GM18868 (cell line): ENCODE results near the gene OLA1.

Experiments used
- ATAC-seq: cut with Tn5 transposase; IDR thresholded peaks from one replicate; pipeline ENCODE4 v1.9.1; 2021; ENCODE audit warnings: mild to moderate bottlenecking, moderate library complexity; ENCODE audit not compliant: unreplicated experiment

OLA1 gene

DNA sequence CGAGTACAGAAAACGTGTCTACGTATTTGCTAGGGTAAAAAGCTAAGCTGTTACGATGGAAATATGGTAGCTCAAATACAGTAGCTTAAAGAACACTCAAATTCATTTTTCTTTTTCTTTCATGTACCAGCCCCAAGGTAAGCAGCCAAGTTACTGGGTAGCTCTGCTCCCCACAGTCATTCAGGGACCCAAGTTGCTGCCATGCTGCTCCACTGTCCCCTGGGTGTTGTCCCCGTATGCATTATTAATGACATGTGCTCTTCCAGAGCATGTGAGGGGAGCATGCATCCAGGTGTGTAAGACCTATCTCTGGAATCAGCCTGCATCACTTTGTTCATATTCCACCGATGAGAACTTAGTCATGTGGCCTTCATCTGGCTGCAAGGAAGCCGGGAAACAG is 178.1 kb downstream of the OLA1 start:
- ATAC-seq, result no peak

- no peak for ATAC-seq
Measured at GRCh38 chr2:174067815-174068214, 180.5 kb downstream of the OLA1 start.

DNA sequence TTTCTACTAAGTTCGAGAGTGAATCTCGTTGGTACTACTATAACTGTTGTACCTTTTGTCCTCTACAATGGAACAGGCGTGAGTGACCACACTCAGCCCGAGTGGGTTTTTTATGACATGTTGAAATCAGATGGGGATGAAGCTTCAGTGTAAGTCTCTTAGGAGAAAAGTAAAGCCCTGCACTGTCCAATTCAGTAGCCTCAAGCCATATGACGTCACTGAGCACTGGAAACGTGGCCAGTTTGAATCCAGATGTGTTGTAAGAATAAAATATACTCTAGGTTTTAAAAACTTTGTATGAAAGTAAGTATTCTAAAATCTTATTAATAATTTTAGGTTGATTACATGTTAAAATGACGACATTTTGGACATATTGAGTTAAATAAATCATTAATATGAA is 181.5 kb downstream of the OLA1 start:
- no peak for ATAC-seq

GRCh38 chr2:174063492-174064092 is 184.7 kb downstream of the OLA1 start:
- ATAC-seq, result no peak

DNA sequence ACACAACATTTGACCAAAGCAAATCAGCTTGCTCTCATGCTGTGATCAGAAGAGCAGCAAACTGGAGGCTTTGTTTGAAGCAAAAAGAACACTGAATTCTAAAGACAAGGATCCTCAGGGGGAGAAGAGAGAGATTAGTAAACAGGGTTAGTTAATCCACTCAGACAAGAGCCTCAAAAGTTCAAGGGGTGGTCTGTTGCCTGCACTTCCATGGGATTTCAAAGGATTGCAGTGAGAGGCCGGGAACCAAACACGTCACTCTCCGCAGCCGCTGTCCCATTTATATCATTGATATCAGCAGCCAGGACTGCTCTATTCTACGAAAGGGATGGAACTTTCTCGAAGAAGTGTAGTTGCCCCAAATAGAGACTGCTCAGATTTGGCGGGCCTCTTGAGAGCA is 185.4 kb downstream of the OLA1 start:
- no peak for ATAC-seq

DNA sequence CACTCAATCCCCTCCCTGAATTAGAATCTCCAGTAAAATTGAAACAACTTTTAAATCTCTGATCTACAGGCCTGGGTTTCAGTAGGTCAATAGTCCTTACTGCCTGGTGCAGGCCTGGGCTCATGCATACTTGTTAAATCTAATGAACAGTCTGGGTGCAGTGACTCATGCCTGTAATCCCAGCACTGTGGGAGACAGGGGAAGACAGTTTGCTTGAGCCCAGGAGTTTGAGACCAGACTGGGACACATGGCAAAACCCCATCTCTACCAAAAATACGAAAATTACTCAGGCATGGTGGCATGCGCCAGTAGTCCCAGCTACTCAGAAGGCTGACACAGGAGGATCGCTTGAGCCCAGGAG is 188.5 kb downstream of the OLA1 start:
- ATAC-seq, result no peak

DNA sequence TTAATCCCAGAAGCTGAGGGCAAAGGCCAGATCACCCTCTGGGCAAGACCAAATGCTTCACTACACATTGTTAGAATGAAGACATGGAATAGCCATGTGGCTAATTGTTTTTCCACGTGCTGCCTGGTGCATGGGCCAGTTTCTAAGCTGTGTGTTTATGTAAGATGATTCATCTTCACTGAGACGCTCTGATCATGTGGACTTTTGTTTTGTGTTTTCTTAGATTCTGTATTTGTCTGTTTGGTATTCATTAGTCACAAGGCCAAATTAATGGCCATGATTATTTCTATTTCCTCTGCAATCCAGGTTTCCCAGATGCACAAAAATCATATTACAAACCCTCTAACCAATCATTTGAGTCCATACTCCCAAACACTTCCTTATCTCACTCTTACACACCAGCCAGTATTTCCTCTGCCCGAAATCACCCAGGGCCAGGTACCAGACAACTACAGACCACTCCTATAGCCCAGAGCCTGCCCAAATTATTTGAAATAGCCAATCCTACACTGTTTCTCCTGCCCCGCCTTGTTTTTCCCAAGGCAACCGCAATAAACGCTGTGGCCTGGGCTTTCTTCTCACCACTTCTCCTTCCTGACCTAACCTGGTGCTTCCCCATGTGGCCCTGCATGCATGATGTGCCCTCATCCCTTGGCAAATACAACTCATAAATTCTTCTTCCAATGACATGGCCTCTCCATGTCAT is 189.0 kb downstream of the OLA1 start:
- no peak for ATAC-seq

GRCh38 chr2:174058456-174058855 is 189.9 kb downstream of the OLA1 start:
- ATAC-seq, result no peak

DNA sequence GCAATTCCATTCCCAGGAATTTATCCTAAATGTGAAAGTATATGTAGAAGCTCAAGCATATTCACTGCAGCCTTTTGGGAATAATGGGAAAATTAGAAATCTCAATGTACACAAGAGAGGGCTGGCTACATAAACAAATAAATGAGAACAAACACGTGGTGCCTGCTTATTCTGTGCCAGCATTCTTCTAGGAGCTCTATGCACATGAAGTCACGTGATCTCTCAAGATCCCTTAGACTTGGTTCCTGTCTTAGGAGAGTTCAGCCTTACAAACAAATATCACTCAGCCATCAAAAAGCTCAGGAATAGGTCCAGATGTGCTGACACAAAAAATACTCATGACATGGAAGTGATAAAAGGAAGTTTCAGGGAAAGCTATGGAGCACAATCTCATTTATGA is 190.3 kb downstream of the OLA1 start:
- no peak for ATAC-seq

DNA sequence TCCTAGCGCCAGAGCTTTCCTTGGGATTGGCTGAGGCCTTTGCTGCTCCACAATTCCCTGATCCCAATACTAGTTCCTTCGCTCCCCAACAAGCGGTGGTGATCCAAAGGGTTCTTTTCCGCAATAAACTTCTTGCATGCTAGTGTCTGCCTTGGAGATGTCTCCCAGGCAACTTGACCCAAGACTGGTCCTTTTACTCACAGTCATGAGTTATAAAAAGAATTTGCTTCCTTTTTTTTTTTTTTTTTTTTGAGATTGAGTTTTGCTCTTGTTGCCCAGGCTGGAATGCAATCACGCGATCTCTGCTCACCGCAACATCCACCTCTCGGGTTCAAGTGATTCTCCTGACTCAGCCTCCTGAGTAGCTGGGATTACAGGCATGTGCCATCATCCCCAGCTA is 193.4 kb downstream of the OLA1 start:
- ATAC-seq, result no peak

- no peak for ATAC-seq
Measured at GRCh38 chr2:174053355-174054151, 194.8 kb downstream of the OLA1 start.

DNA sequence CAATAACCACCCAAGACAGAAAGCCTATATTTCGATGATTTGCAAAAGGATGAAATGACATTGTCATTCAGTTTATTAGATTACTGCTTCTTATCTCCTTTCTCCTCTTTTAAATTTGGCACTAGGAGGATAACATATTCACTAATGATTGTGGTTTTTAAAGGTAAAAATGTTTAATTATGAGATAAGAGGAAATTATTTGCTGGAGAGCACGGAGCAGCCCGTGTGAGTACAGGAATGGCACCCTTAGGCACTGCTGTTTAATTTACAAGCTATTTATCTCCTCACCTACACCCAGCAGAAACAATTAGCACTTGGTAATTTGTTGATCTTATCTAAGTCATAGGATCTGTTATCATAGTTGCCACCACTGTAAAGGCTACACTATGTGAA is 195.8 kb downstream of the OLA1 start:
- ATAC-seq, result no peak

- no peak for ATAC-seq
Measured at GRCh38 chr2:174051741-174052583, 196.4 kb downstream of the OLA1 start.

GRCh38 chr2:174051068-174051467 is 197.3 kb downstream of the OLA1 start:
- no peak for ATAC-seq

DNA sequence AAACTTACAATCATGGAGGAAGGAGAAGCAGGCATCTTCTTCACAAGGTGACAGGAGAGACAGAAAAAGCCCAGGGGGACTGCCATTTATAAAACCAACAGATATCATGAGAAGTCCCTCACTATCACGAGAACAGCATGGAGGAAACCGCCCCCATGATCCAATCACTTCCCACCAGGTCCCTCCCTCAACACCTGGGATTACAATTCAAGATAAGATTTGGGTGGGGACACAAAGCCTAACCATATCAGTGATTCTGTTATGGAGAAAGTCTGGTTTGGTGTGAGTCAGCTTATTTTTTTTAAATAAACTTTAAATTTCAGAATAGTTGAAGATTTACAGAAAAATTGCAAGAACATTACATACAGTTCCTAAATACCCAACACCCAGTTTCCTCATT is 198.4 kb downstream of the OLA1 start:
- no peak for ATAC-seq

GRCh38 chr2:174048243-174048642 is 200.1 kb downstream of the OLA1 start:
- no peak for ATAC-seq

- ATAC-seq, result no peak
Measured at GRCh38 chr2:174047746-174048145, 200.6 kb downstream of the OLA1 start.

DNA sequence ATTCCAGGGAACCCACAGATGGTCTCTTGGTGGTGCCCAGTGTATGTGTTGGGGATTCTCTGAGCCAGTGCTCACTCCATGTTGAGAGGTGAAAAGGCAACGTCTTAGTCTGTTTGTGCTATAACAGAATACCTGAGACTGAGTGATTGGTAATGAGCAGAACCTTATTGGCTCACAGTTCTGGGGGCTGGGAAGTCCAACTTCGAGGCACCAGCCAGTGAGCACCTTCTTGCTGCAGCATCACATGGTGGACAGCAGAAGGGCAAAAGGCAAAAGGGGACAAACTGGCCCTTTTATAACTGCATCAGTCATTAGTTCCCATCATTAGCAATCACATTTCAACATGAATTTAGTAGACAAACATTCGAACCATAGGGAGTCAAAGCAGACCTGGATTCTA is 202.2 kb downstream of the OLA1 start:
- no peak for ATAC-seq

DNA sequence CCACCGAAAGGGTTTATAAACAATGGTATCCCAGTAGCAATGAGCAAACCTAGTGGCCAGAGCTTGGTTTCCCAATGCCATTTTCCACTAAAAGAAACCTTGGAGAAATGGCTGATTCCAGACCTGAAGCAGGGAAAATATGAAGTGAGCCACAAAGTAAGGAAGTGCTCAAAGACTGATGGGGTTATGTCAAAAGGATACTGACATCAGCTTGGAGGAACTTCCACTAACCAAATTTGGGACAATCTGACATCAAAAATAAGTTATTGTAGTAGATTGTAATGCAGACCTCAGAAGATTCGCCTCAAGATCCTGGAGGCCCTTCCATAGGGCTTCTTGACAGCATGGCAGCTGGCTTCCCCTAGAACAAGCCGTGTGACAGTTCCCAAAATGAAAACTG is 203.8 kb downstream of the OLA1 start:
- ATAC-seq, result no peak

DNA sequence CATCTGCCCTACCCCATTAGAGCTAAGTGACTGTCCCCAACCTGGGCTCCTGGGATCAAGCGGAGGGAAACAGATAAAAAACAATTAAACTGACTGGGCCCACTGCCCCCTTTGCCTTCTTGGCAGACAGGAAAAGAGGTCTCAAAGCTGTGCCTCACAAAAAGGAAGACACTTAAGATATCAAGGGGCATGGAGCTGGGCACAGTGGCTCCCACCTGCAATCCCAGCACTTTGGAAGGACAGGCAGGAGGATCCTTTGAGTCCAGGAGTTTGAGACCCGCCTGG is 208.0 kb downstream of the OLA1 start:
- no peak for ATAC-seq

- ATAC-seq, result peak; percentile 90
Measured at GRCh38 chr2:174039551-174040416, 208.5 kb downstream of the OLA1 start.
